Tibial artery (tissue), 4 donors: ENCODE measurements around the gene KRTAP1-1.

Experiments used
- DNase-seq, 2 donors: peaks; one replicate each; pipeline ENCODE4 v3.0.0-alpha.2; 2019
- H3K27ac ChIP-seq, 2 donors: fragments of 200-600 bp; sonication (generic) in 1 of 2; 1 replicate in 1 of 2; 2 replicates in 1 of 2; pipeline ENCODE4 v1.5.1; 2018 to 2019; ENCODE audit warnings: mild to moderate bottlenecking in 1 of 2
- H3K27me3 ChIP-seq, 2 donors: fragments of 200-600 bp; sonication (generic) in 1 of 2; one replicate each; pipeline versions ENCODE4 v1.5.1 to v1.6.0; 2016 to 2019
- H3K36me3 ChIP-seq, 3 donors: fragments of 200-600 bp; sonication (generic) in 2 of 3; one replicate each; pipeline ENCODE4 v1.5.1; 2016 to 2019; ENCODE audit warnings: mild to moderate bottlenecking in 2 of 3
- H3K4me1 ChIP-seq, 4 donors: fragments of 200-600 bp; sonication (generic) in 2 of 4; 1 replicate in 3 of 4; 2 replicates in 1 of 4; pipeline ENCODE4 v1.5.1; 2016 to 2019
- H3K4me3 ChIP-seq, 2 donors: fragments of 200-600 bp; sonication (generic) in 1 of 2; 1 replicate in 1 of 2; 2 replicates in 1 of 2; pipeline ENCODE4 v1.5.1; 2018 to 2019; ENCODE audit warnings: mild to moderate bottlenecking in 2 of 2
- H3K9me3 ChIP-seq, 3 donors: fragments of 200-600 bp; sonication (generic) in 1 of 3; one replicate each; pipeline ENCODE4 v1.5.1; 2016 to 2019
- CTCF ChIP-seq, 2 experiments: fragments of 200-600 bp in 1 of 2; fragments of 450-650 bp in 1 of 2; IDR thresholded peaks; one replicate each; pipeline ENCODE4 v1.5.1; 2017 to 2019; ENCODE audit warnings: antibody characterized with exemption in 2 of 2, mild to moderate bottlenecking in 1 of 2, moderate library complexity in 1 of 2
- intact Hi-C: fragments of 100-400 bp; cut with DNase I; formaldehyde crosslinking; loops from one replicate; pipeline ENCODE4 v1.15.0; 2023; ENCODE audit warnings: low total_unique reads

KRTAP1-1 gene

GRCh38 chr17:41024697-41025096 is 16.6 kb downstream of the KRTAP1-1 start:
- Histone ChIP-seq H3K27me3 (peaks cover 0 to 2% of the 10 kb centered on the region in 2 donors), H3K36me3 (no peaks in the 10 kb centered on the region), H3K27ac (no peak overlapping the region), H3K9me3 (no peaks in the 10 kb centered on the region), H3K4me1 (no peaks in the 10 kb centered on the region), H3K4me3 (no peak overlapping the region)
- intact Hi-C loops = no loop called here
- no peak for DNase-seq
- TF ChIP-seq CTCF (IDR thresholded peaks at IDR 0.05) = no peak

- no peak for TF ChIP-seq CTCF (IDR thresholded peaks at IDR 0.05)
Measured at GRCh38 chr17:41020336-41020735, 20.9 kb downstream of the KRTAP1-1 start.

GRCh38 chr17:41019415-41019814 is 21.8 kb downstream of the KRTAP1-1 start:
- H3K4me1 ChIP-seq = no peaks in the 10 kb centered on the region
- H3K36me3 ChIP-seq = no peaks in the 10 kb centered on the region
- DNase-seq = no peak
- H3K27me3 ChIP-seq = no peaks in the 10 kb centered on the region
- TF ChIP-seq CTCF (IDR thresholded peaks at IDR 0.05) = no peak
- no peak overlapping the region for H3K4me3 ChIP-seq
- no peak overlapping the region for H3K27ac ChIP-seq
- no peaks in the 10 kb centered on the region for H3K9me3 ChIP-seq
- intact Hi-C loops = no loop called here

More at GRCh38 chr17:41020336-41020735, 20.9 kb downstream of the KRTAP1-1 start:
- Histone ChIP-seq H3K4me3 (no peak overlapping the region), H3K4me1 (no peaks in the 10 kb centered on the region), H3K9me3 (no peaks in the 10 kb centered on the region), H3K36me3 (no peaks in the 10 kb centered on the region), H3K27ac (no peak overlapping the region), H3K27me3 (no peaks in the 10 kb centered on the region)
- DNase-seq = no peak
- intact Hi-C loops = no loop called here

GRCh38 chr17:41018541-41018940 is 22.7 kb downstream of the KRTAP1-1 start:
- Histone ChIP-seq H3K27ac (no peak overlapping the region), H3K4me3 (no peak overlapping the region), H3K4me1 (no peaks in the 10 kb centered on the region), H3K36me3 (no peaks in the 10 kb centered on the region), H3K9me3 (no peaks in the 10 kb centered on the region), H3K27me3 (no peaks in the 10 kb centered on the region)
- no peak for DNase-seq
- TF ChIP-seq CTCF (IDR thresholded peaks at IDR 0.05) = no peak
- intact Hi-C loops = no loop called here

GRCh38 chr17:41016578-41017215 is 24.6 kb downstream of the KRTAP1-1 start:
- H3K36me3 ChIP-seq = no peaks in the 10 kb centered on the region
- TF ChIP-seq CTCF (IDR thresholded peaks at IDR 0.05) = no peak
- intact Hi-C loops = no loop called here
- H3K4me1 ChIP-seq = no peaks in the 10 kb centered on the region
- no peak overlapping the region for H3K27ac ChIP-seq
- H3K9me3 ChIP-seq = no peaks in the 10 kb centered on the region
- H3K4me3 ChIP-seq = no peak overlapping the region
- DNase-seq = no peak
- H3K27me3 ChIP-seq = no peaks in the 10 kb centered on the region

- H3K27ac ChIP-seq = no peak overlapping the region
- H3K4me1 ChIP-seq = no peaks in the 10 kb centered on the region
- H3K36me3 ChIP-seq = no peaks in the 10 kb centered on the region
- no peaks in the 10 kb centered on the region for H3K9me3 ChIP-seq
- H3K27me3 ChIP-seq = no peaks in the 10 kb centered on the region
- TF ChIP-seq CTCF (IDR thresholded peaks at IDR 0.05) = no peak
- intact Hi-C loops = no loop called here
- no peak overlapping the region for H3K4me3 ChIP-seq
- DNase-seq = no peak
Measured at GRCh38 chr17:41015454-41015853, 25.8 kb downstream of the KRTAP1-1 start.
